ENCODE data around the gene FIBP. TPM values are rescaled to one million over a fixed set of nuclear protein-coding genes. Genes with fewer than 3 reads are reported as not detected.

The FIBP gene
- total and polyA plus RNA-seq, 12 donors, result 57.9 to 183 (median 72.4) TPM

GRCh38 chr11:65907878-65908277 lies 19.6 kb upstream of the FIBP start:
- no peak overlapping the region for H3K27ac ChIP-seq
- H3K27me3 ChIP-seq, result no peaks in the 10 kb centered on the region
- DNase-seq, result no peak
- no peaks in the 10 kb centered on the region for H3K36me3 ChIP-seq (replicated peaks in 1 of 2)
- no peaks in the 10 kb centered on the region for H3K9me3 ChIP-seq (replicated peaks in 1 of 3)
- intact Hi-C loops (cut with DNase I), result no loop called here
- WGBS, 4 donors, result 74 to 83% (median 76%) methylated on average over 4 to 6 of the region's 6 CpGs
- TF ChIP-seq POLR2A (IDR thresholded peaks at IDR 0.05) (no peak), CTCF (IDR thresholded peaks at IDR 0.05) (no peak)
- H3K4me3 ChIP-seq, result no peak overlapping the region
- H3K4me1 ChIP-seq (replicated peaks in 1 of 2), result peaks cover 0 to 7% of the 10 kb centered on the region in 2 donors

- H3K4me1 ChIP-seq (replicated peaks in 1 of 2), result peaks cover 0 to 1% of the 10 kb centered on the region in 2 donors
- intact Hi-C loops (cut with DNase I), result no loop called here
- H3K36me3 ChIP-seq (replicated peaks in 1 of 2), result no peaks in the 10 kb centered on the region
- no peak for DNase-seq
- no peak overlapping the region for H3K4me3 ChIP-seq
- TF ChIP-seq POLR2A (IDR thresholded peaks at IDR 0.05) (no peak), CTCF (IDR thresholded peaks at IDR 0.05) (no peak)
- no peak overlapping the region for H3K27ac ChIP-seq
- 74 to 83% (median 83%) methylated on average over 5 of the region's 5 CpGs for WGBS, 4 donors
- H3K27me3 ChIP-seq, result no peaks in the 10 kb centered on the region
- H3K9me3 ChIP-seq (replicated peaks in 1 of 3), result no peaks in the 10 kb centered on the region
Measured at GRCh38 chr11:65906602-65907001, 18.3 kb upstream of the FIBP start.

- H3K4me1 ChIP-seq (replicated peaks in 1 of 2), result peaks cover 12 to 14% of the 10 kb centered on the region in 2 donors
- no peaks in the 10 kb centered on the region for H3K27me3 ChIP-seq
- no peaks in the 10 kb centered on the region for H3K36me3 ChIP-seq (replicated peaks in 1 of 2)
- TF ChIP-seq POLR2A (IDR thresholded peaks at IDR 0.05), result no peak
- no peak for TF ChIP-seq CTCF (IDR thresholded peaks at IDR 0.05)
- H3K9me3 ChIP-seq (replicated peaks in 1 of 3), result no peaks in the 10 kb centered on the region
- no peak for DNase-seq
- intact Hi-C loops (cut with DNase I), result no loop called here
- 82 to 91% (median 86%) methylated on average over 8 of the region's 8 CpGs for WGBS, 4 donors
- no peak overlapping the region for H3K27ac ChIP-seq
- H3K4me3 ChIP-seq, result no peak overlapping the region
Measured at GRCh38 chr11:65903715-65904114, 15.4 kb upstream of the FIBP start.

- TF ChIP-seq POLR2A (IDR thresholded peaks at IDR 0.05), result no peak
- TF ChIP-seq CTCF (IDR thresholded peaks at IDR 0.05), result no peak
- WGBS, 4 donors, result 15 to 41% (median 27%) methylated on average over 2 to 5 of the region's 5 CpGs
- intact Hi-C loops (cut with DNase I), result no loop called here
Measured at GRCh38 chr11:65903068-65903481, 14.8 kb upstream of the FIBP start.

More at GRCh38 chr11:65903068-65903481, 14.8 kb upstream of the FIBP start:
- H3K4me1 ChIP-seq (replicated peaks in 1 of 2), result peaks cover 12 to 16% of the 10 kb centered on the region in 2 donors
- H3K27ac ChIP-seq, result no peak overlapping the region
- no peaks in the 10 kb centered on the region for H3K27me3 ChIP-seq
- no peak overlapping the region for H3K4me3 ChIP-seq
- DNase-seq, result no peak
- no peaks in the 10 kb centered on the region for H3K9me3 ChIP-seq (replicated peaks in 1 of 3)
- no peaks in the 10 kb centered on the region for H3K36me3 ChIP-seq (replicated peaks in 1 of 2)
